H1 (cell line): ENCODE measurements around the gene NAV3. TPM values are rescaled to one million over a fixed set of nuclear protein-coding genes. Genes with fewer than 3 reads are reported as not detected.

ENCODE experiments used
- CTCF ChIA-PET: fragments of 300-600 bp; sonication (Branson Sonifier 250); formaldehyde crosslinking; loops from one replicate; lab custom pipeline; 2021; ENCODE audit not compliant: partially characterized antibody; lab: Charles Lee
- POLR2A ChIA-PET: fragments of 300-600 bp; sonication (Branson Sonifier 250); formaldehyde crosslinking; loops from one replicate; lab custom pipeline; 2021; ENCODE audit warnings: inconsistent platforms; ENCODE audit not compliant: partially characterized antibody; lab: Charles Lee
- DNase-seq, 2 experiments: peaks; one replicate each; pipeline versions ENCODE4 v3.0.0 to v3.0.0-alpha.2; 2010 to 2022; ENCODE audit warnings: low spot score in 2 of 2, low read depth in 1 of 2, mixed read lengths in 1 of 2
- FAIRE-seq: peaks from 2 replicates; lab custom pipeline; 2011; peaks lifted over from hg19 to GRCh38; lab: Jason Lieb, UNC
- H2AFZ ChIP-seq: 2 replicates; pipeline ENCODE4 v1.8.1; 2012; ENCODE audit warnings: low read length, inconsistent platforms
- H2AK5ac ChIP-seq: 2 replicates; pipeline ENCODE4 v1.6.1; 2013; ENCODE audit warnings: low read depth, low read length
- H2BK120ac ChIP-seq: replicated peaks from 2 replicates; pipeline ENCODE3; 2013; ENCODE audit warnings: low read depth, low read length, inconsistent platforms
- H2BK12ac ChIP-seq: 2 replicates; pipeline ENCODE4 v1.6.1; 2013; ENCODE audit warnings: low read depth, low read length
- H2BK15ac ChIP-seq: 2 replicates; pipeline ENCODE4 v1.6.1; 2013; ENCODE audit warnings: low read length
- H2BK20ac ChIP-seq: 2 replicates; pipeline ENCODE4 v1.6.1; 2013; ENCODE audit warnings: low read length
- H2BK5ac ChIP-seq: 2 replicates; pipeline ENCODE4 v1.6.1; 2013; ENCODE audit warnings: low read depth, low read length
- H3K14ac ChIP-seq: 2 replicates; pipeline ENCODE4 v1.6.1; 2013; ENCODE audit warnings: inconsistent platforms; ENCODE audit not compliant: insufficient read length
- H3K18ac ChIP-seq: 2 replicates; pipeline ENCODE4 v1.6.1; 2013; ENCODE audit warnings: low read length; ENCODE audit errors: extremely low read depth
- H3K23ac ChIP-seq: 2 replicates; pipeline ENCODE4 v1.6.1; 2013; ENCODE audit warnings: inconsistent platforms; ENCODE audit not compliant: insufficient read length
- H3K23me2 ChIP-seq: 2 replicates; pipeline ENCODE4 v1.6.1; 2013; ENCODE audit warnings: low read depth, low read length
- H3K27ac ChIP-seq: 2 replicates; pipeline ENCODE4 v1.6.1; 2011; ENCODE audit warnings: low read depth, low read length, inconsistent platforms
- H3K27me3 ChIP-seq, 4 experiments: replicated peaks in 1 of 4; 1 replicate in 1 of 4; 2 replicates in 3 of 4; pipeline versions ENCODE4 v1.6.1 to v1.8.1; 2011 to 2013; ENCODE audit warnings: low read length in 3 of 4, mild to moderate bottlenecking in 3 of 4, inconsistent platforms in 2 of 4, mixed read lengths in 2 of 4, moderate library complexity in 1 of 4; ENCODE audit not compliant: control insufficient read depth in 3 of 4, insufficient read depth in 3 of 4; ENCODE audit errors: extremely low read depth in 1 of 4
- H3K36me3 ChIP-seq, 4 experiments: 2 replicates each; pipeline versions ENCODE4 v1.6.1 to v1.8.1; 2011 to 2013; ENCODE audit warnings: mild to moderate bottlenecking in 4 of 4, low read length in 3 of 4, moderate library complexity in 2 of 4, control low read depth in 1 of 4, inconsistent platforms in 1 of 4; ENCODE audit not compliant: insufficient read depth in 4 of 4, control insufficient read depth in 2 of 4
- H3K4ac ChIP-seq: replicated peaks from 2 replicates; pipeline ENCODE3; 2013; ENCODE audit warnings: low read length, low read depth, mixed read lengths, inconsistent platforms; ENCODE audit not compliant: insufficient read length
- H3K4me1 ChIP-seq, 4 experiments: replicated peaks in 1 of 4; 1 replicate in 1 of 4; 2 replicates in 3 of 4; pipeline versions ENCODE4 v1.6.1 to v1.8.1; 2011 to 2013; ENCODE audit warnings: low read length in 3 of 4, inconsistent platforms in 2 of 4, mixed read lengths in 1 of 4; ENCODE audit not compliant: insufficient read depth in 4 of 4, control insufficient read depth in 3 of 4
- H3K4me2 ChIP-seq, 2 experiments: 2 replicates each; pipeline versions ENCODE4 v1.6.1 to v1.8.1; 2011 to 2013; ENCODE audit warnings: low read depth in 2 of 2, low read length in 2 of 2, control low read depth in 1 of 2, inconsistent platforms in 1 of 2, mild to moderate bottlenecking in 1 of 2; ENCODE audit not compliant: insufficient read depth in 1 of 2
- H3K4me3 ChIP-seq, 4 experiments: fragments of 200-600, 300-600 bp in 1 of 4; sonication (generic), shearing (Covaris generic), sonication (Bioruptor Twin) in 1 of 4; 2 replicates each; pipeline versions ENCODE4 v1.5.1 to v1.8.1; 2011 to 2016; ENCODE audit warnings: low read length in 4 of 4, low read depth in 3 of 4, control low read depth in 2 of 4, inconsistent platforms in 2 of 4, mild to moderate bottlenecking in 2 of 4, mixed read lengths in 1 of 4, moderate library complexity in 1 of 4; ENCODE audit not compliant: insufficient read depth in 2 of 4; ENCODE audit errors: extremely low read depth in 1 of 4
- H3K56ac ChIP-seq: replicated peaks from 2 replicates; pipeline ENCODE3; 2013; ENCODE audit warnings: low read depth, mild to moderate bottlenecking, mixed read lengths, low read length, inconsistent platforms; ENCODE audit not compliant: insufficient read length
- H3K79me1 ChIP-seq: 2 replicates; pipeline ENCODE4 v1.6.1; 2013; ENCODE audit warnings: low read depth, low read length, control low read depth
- H3K79me2 ChIP-seq, 2 experiments: 2 replicates each; pipeline versions ENCODE4 v1.6.1 to v1.8.1; 2012 to 2013; ENCODE audit warnings: low read length in 2 of 2, mild to moderate bottlenecking in 2 of 2, inconsistent platforms in 1 of 2; ENCODE audit not compliant: insufficient read depth in 2 of 2, control insufficient read depth in 1 of 2
- H3K9ac ChIP-seq, 4 experiments: replicated peaks in 1 of 4; 1 replicate in 1 of 4; 2 replicates in 3 of 4; pipeline versions ENCODE4 v1.6.1 to v1.8.1; 2011 to 2013; ENCODE audit warnings: low read depth in 3 of 4, low read length in 3 of 4, control low read depth in 2 of 4, mild to moderate bottlenecking in 2 of 4, moderate library complexity in 2 of 4, inconsistent platforms in 1 of 4; ENCODE audit errors: extremely low read depth in 1 of 4
- H3K9me3 ChIP-seq, 2 experiments: 2 replicates each; pipeline versions ENCODE4 v1.6.1 to v1.8.1; 2012 to 2013; ENCODE audit warnings: mild to moderate bottlenecking in 2 of 2, moderate library complexity in 2 of 2, control low read depth in 1 of 2, inconsistent platforms in 1 of 2, low read depth in 1 of 2, low read length in 1 of 2, mixed read lengths in 1 of 2; ENCODE audit not compliant: insufficient read depth in 2 of 2
- H4K20me1 ChIP-seq, 2 experiments: replicated peaks in 1 of 2; 2 replicates each; pipeline versions ENCODE3 to v1.8.1; 2011 to 2013; ENCODE audit warnings: inconsistent platforms in 2 of 2, low read length in 2 of 2, mild to moderate bottlenecking in 1 of 2; ENCODE audit not compliant: insufficient read depth in 2 of 2, control insufficient read depth in 1 of 2
- H4K5ac ChIP-seq: 2 replicates; pipeline ENCODE4 v1.6.1; 2013; ENCODE audit warnings: low read length, low read depth, mixed read lengths, inconsistent platforms; ENCODE audit not compliant: insufficient read length
- H4K8ac ChIP-seq: 2 replicates; pipeline ENCODE4 v1.8.0; 2013; ENCODE audit warnings: mild to moderate bottlenecking, moderate library complexity, low read length, inconsistent platforms; ENCODE audit not compliant: insufficient read depth; ENCODE audit errors: extremely low read depth
- H4K91ac ChIP-seq: replicated peaks from 2 replicates; pipeline ENCODE3; 2013; ENCODE audit warnings: low read length, mixed read lengths, inconsistent platforms; ENCODE audit not compliant: insufficient read length
- EP300 ChIP-seq, 2 experiments: IDR thresholded peaks; 1 replicate in 1 of 2; 2 replicates in 1 of 2; pipeline ENCODE4 v1.6.1; 2011 to 2012; ENCODE audit warnings: low read depth in 2 of 2, low read length in 2 of 2, mild to moderate bottlenecking in 2 of 2, borderline replicate concordance in 1 of 2, inconsistent platforms in 1 of 2, moderate library complexity in 1 of 2
- GABPA ChIP-seq: IDR thresholded peaks from 2 replicates; pipeline ENCODE4 v1.6.1; 2011; ENCODE audit warnings: mild to moderate bottlenecking, low read length, moderate library complexity, borderline replicate concordance; ENCODE audit not compliant: insufficient read depth
- JUND ChIP-seq: IDR thresholded peaks from 2 replicates; pipeline ENCODE4 v1.6.1; 2011; ENCODE audit warnings: mild to moderate bottlenecking, improper control_type of control experiment, low read length
- KDM4A ChIP-seq: IDR thresholded peaks from one replicate; pipeline ENCODE4 v1.7.1; 2012; ENCODE audit warnings: low read depth, mild to moderate bottlenecking, moderate library complexity, low read length, inconsistent platforms; ENCODE audit not compliant: severe bottlenecking
- MAFK ChIP-seq: IDR thresholded peaks from 2 replicates; pipeline ENCODE4 v1.6.1; 2012; ENCODE audit warnings: low read depth, mild to moderate bottlenecking, improper control_type of control experiment, low read length
- ZNF274 ChIP-seq: IDR thresholded peaks from 2 replicates; pipeline ENCODE4 v1.7.0; 2012; ENCODE audit warnings: low read length, borderline replicate concordance; ENCODE audit errors: extremely low read depth
- polyA plus RNA-seq, 7 experiments: library from polyadenylated mRNA; depleted of rRNA in 3 of 7; stranded (reverse) in 5 of 7; unstranded in 2 of 7; fragments of >200 nt in 5 of 7; fragments of 200-250 nt in 2 of 7; gene quantifications; 1 replicate in 5 of 7; 2 replicates in 1 of 7; 4 replicates in 1 of 7; pipeline versions ENCODE4 v1.2.1 to v1.2.3, GENCODE V29; 2011 to 2013; ENCODE audit warnings: missing spikeins in 2 of 7, mixed read lengths in 2 of 7
- total RNA-seq: library from RNA; stranded (reverse); fragmentation: NEBNext Ultra II Directional; extraction: Animal tissue kit (Norgen Biotek cat#: 25700); gene quantifications from 2 replicates; pipeline ENCODE4 v1.2.1, GENCODE V29; 2021
- TF ChIP-seq, protein P1 (sequence below): IDR thresholded peaks from 2 replicates; pipeline ENCODE4 v1.6.1; 2011; ENCODE audit warnings: low read length, improper control_type of control experiment

The NAV3 gene
- total and polyA plus RNA-seq, 2 of the 8 experiments (the other 6 are each of a cell fraction or from before 2014, with no cell fraction given) = 0.47 to 5.0 TPM

GRCh38 chr12:78055545-78055944 is 224.9 kb downstream of the NAV3 start:
- Histone ChIP-seq H3K79me1 (no peaks in the 10 kb centered on the region), H3K23me2 (no peaks in the 10 kb centered on the region; the same call in 1 of the 2 replicates), H2BK5ac (no peak overlapping the region), H2AFZ (no peak overlapping the region), H2BK15ac (no peak overlapping the region), H3K18ac (no peak overlapping the region), H3K9ac (no peak overlapping the region), H2BK120ac (no peak overlapping the region), H3K4me2 (no peak overlapping the region), H2BK12ac (no peak overlapping the region), H3K4me1 (no peaks in the 10 kb centered on the region), H3K36me3 (no peaks in the 10 kb centered on the region), H4K5ac (no peak overlapping the region), H3K9me3 (no peaks in the 10 kb centered on the region), H3K4ac (no peak overlapping the region), H3K56ac (no peak overlapping the region), H3K23ac (no peak overlapping the region), H3K27ac (no peak overlapping the region), H2BK20ac (no peak overlapping the region), H3K79me2 (no peaks in the 10 kb centered on the region), H3K4me3 (no peak overlapping the region), H4K20me1 (no peaks in the 10 kb centered on the region), H4K91ac (no peak overlapping the region), H3K14ac (no peak overlapping the region), H3K27me3 (no peaks in the 10 kb centered on the region), H2AK5ac (no peak overlapping the region), H4K8ac (no peak overlapping the region)
- ChIA-PET POLR2A (no interaction called here), CTCF (interaction anchor here (2.3 kb wide), 1 partner anchor 17 kb away, joined by 7 read pairs; no protein-coding TSS in a partner anchor)
- TF ChIP-seq KDM4A (no peak), JUND (no peak), EP300 (IDR thresholded peaks at IDR 0.05; ENCODE audit: borderline replicate concordance in 1 of 2, low read depth in 2 of 2, low read length in 2 of 2) (no peak), ZNF274 (no peak), MAFK (no peak), GABPA (no peak)
- TF ChIP-seq, protein P1, sequence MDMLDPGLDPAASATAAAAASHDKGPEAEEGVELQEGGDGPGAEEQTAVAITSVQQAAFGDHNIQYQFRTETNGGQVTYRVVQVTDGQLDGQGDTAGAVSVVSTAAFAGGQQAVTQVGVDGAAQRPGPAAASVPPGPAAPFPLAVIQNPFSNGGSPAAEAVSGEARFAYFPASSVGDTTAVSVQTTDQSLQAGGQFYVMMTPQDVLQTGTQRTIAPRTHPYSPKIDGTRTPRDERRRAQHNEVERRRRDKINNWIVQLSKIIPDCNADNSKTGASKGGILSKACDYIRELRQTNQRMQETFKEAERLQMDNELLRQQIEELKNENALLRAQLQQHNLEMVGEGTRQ = no peak
- DNase-seq (no peak), FAIRE-seq (no peak)
